H1 (cell line): Measurements from ENCODE around the gene RRP1B. TPM values are rescaled to one million over a fixed set of nuclear protein-coding genes. Genes with fewer than 3 reads are reported as not detected.

Experiments
- CTCF ChIA-PET: fragments of 300-600 bp; sonication (Branson Sonifier 250); formaldehyde crosslinking; loops from one replicate; lab custom pipeline; 2021; ENCODE audit not compliant: partially characterized antibody; lab: Charles Lee
- POLR2A ChIA-PET: fragments of 300-600 bp; sonication (Branson Sonifier 250); formaldehyde crosslinking; loops from one replicate; lab custom pipeline; 2021; ENCODE audit warnings: inconsistent platforms; ENCODE audit not compliant: partially characterized antibody; lab: Charles Lee
- DNase-seq, 2 experiments: peaks; one replicate each; pipeline versions ENCODE4 v3.0.0 to v3.0.0-alpha.2; 2010 to 2022; ENCODE audit warnings: low spot score in 2 of 2, low read depth in 1 of 2, mixed read lengths in 1 of 2
- FAIRE-seq: peaks from 2 replicates; lab custom pipeline; 2011; peaks lifted over from hg19 to GRCh38; lab: Jason Lieb, UNC
- H2AFZ ChIP-seq: 2 replicates; pipeline ENCODE4 v1.8.1; 2012; ENCODE audit warnings: low read length, inconsistent platforms
- H2AK5ac ChIP-seq: 2 replicates; pipeline ENCODE4 v1.6.1; 2013; ENCODE audit warnings: low read depth, low read length
- H2BK120ac ChIP-seq: replicated peaks from 2 replicates; pipeline ENCODE3; 2013; ENCODE audit warnings: low read depth, low read length, inconsistent platforms
- H2BK12ac ChIP-seq: 2 replicates; pipeline ENCODE4 v1.6.1; 2013; ENCODE audit warnings: low read depth, low read length
- H2BK15ac ChIP-seq: 2 replicates; pipeline ENCODE4 v1.6.1; 2013; ENCODE audit warnings: low read length
- H2BK20ac ChIP-seq: 2 replicates; pipeline ENCODE4 v1.6.1; 2013; ENCODE audit warnings: low read length
- H2BK5ac ChIP-seq: 2 replicates; pipeline ENCODE4 v1.6.1; 2013; ENCODE audit warnings: low read depth, low read length
- H3K14ac ChIP-seq: 2 replicates; pipeline ENCODE4 v1.6.1; 2013; ENCODE audit warnings: inconsistent platforms; ENCODE audit not compliant: insufficient read length
- H3K18ac ChIP-seq: 2 replicates; pipeline ENCODE4 v1.6.1; 2013; ENCODE audit warnings: low read length; ENCODE audit errors: extremely low read depth
- H3K23ac ChIP-seq: 2 replicates; pipeline ENCODE4 v1.6.1; 2013; ENCODE audit warnings: inconsistent platforms; ENCODE audit not compliant: insufficient read length
- H3K23me2 ChIP-seq: 2 replicates; pipeline ENCODE4 v1.6.1; 2013; ENCODE audit warnings: low read depth, low read length
- H3K27ac ChIP-seq: 2 replicates; pipeline ENCODE4 v1.6.1; 2011; ENCODE audit warnings: low read depth, low read length, inconsistent platforms
- H3K27me3 ChIP-seq, 4 experiments: replicated peaks in 1 of 4; 1 replicate in 1 of 4; 2 replicates in 3 of 4; pipeline versions ENCODE4 v1.6.1 to v1.8.1; 2011 to 2013; ENCODE audit warnings: low read length in 3 of 4, mild to moderate bottlenecking in 3 of 4, inconsistent platforms in 2 of 4, mixed read lengths in 2 of 4, moderate library complexity in 1 of 4; ENCODE audit not compliant: control insufficient read depth in 3 of 4, insufficient read depth in 3 of 4; ENCODE audit errors: extremely low read depth in 1 of 4
- H3K36me3 ChIP-seq, 4 experiments: 2 replicates each; pipeline versions ENCODE4 v1.6.1 to v1.8.1; 2011 to 2013; ENCODE audit warnings: mild to moderate bottlenecking in 4 of 4, low read length in 3 of 4, moderate library complexity in 2 of 4, control low read depth in 1 of 4, inconsistent platforms in 1 of 4; ENCODE audit not compliant: insufficient read depth in 4 of 4, control insufficient read depth in 2 of 4
- H3K4ac ChIP-seq: replicated peaks from 2 replicates; pipeline ENCODE3; 2013; ENCODE audit warnings: low read length, low read depth, mixed read lengths, inconsistent platforms; ENCODE audit not compliant: insufficient read length
- H3K4me1 ChIP-seq, 4 experiments: replicated peaks in 1 of 4; 1 replicate in 1 of 4; 2 replicates in 3 of 4; pipeline versions ENCODE4 v1.6.1 to v1.8.1; 2011 to 2013; ENCODE audit warnings: low read length in 3 of 4, inconsistent platforms in 2 of 4, mixed read lengths in 1 of 4; ENCODE audit not compliant: insufficient read depth in 4 of 4, control insufficient read depth in 3 of 4
- H3K4me2 ChIP-seq, 2 experiments: 2 replicates each; pipeline versions ENCODE4 v1.6.1 to v1.8.1; 2011 to 2013; ENCODE audit warnings: low read depth in 2 of 2, low read length in 2 of 2, control low read depth in 1 of 2, inconsistent platforms in 1 of 2, mild to moderate bottlenecking in 1 of 2; ENCODE audit not compliant: insufficient read depth in 1 of 2
- H3K4me3 ChIP-seq, 4 experiments: fragments of 200-600, 300-600 bp in 1 of 4; sonication (generic), shearing (Covaris generic), sonication (Bioruptor Twin) in 1 of 4; 2 replicates each; pipeline versions ENCODE4 v1.5.1 to v1.8.1; 2011 to 2016; ENCODE audit warnings: low read length in 4 of 4, low read depth in 3 of 4, control low read depth in 2 of 4, inconsistent platforms in 2 of 4, mild to moderate bottlenecking in 2 of 4, mixed read lengths in 1 of 4, moderate library complexity in 1 of 4; ENCODE audit not compliant: insufficient read depth in 2 of 4; ENCODE audit errors: extremely low read depth in 1 of 4
- H3K56ac ChIP-seq: replicated peaks from 2 replicates; pipeline ENCODE3; 2013; ENCODE audit warnings: low read depth, mild to moderate bottlenecking, mixed read lengths, low read length, inconsistent platforms; ENCODE audit not compliant: insufficient read length
- H3K79me1 ChIP-seq: 2 replicates; pipeline ENCODE4 v1.6.1; 2013; ENCODE audit warnings: low read depth, low read length, control low read depth
- H3K79me2 ChIP-seq, 2 experiments: 2 replicates each; pipeline versions ENCODE4 v1.6.1 to v1.8.1; 2012 to 2013; ENCODE audit warnings: low read length in 2 of 2, mild to moderate bottlenecking in 2 of 2, inconsistent platforms in 1 of 2; ENCODE audit not compliant: insufficient read depth in 2 of 2, control insufficient read depth in 1 of 2
- H3K9ac ChIP-seq, 4 experiments: replicated peaks in 1 of 4; 1 replicate in 1 of 4; 2 replicates in 3 of 4; pipeline versions ENCODE4 v1.6.1 to v1.8.1; 2011 to 2013; ENCODE audit warnings: low read depth in 3 of 4, low read length in 3 of 4, control low read depth in 2 of 4, mild to moderate bottlenecking in 2 of 4, moderate library complexity in 2 of 4, inconsistent platforms in 1 of 4; ENCODE audit errors: extremely low read depth in 1 of 4
- H3K9me3 ChIP-seq, 2 experiments: 2 replicates each; pipeline versions ENCODE4 v1.6.1 to v1.8.1; 2012 to 2013; ENCODE audit warnings: mild to moderate bottlenecking in 2 of 2, moderate library complexity in 2 of 2, control low read depth in 1 of 2, inconsistent platforms in 1 of 2, low read depth in 1 of 2, low read length in 1 of 2, mixed read lengths in 1 of 2; ENCODE audit not compliant: insufficient read depth in 2 of 2
- H4K20me1 ChIP-seq, 2 experiments: replicated peaks in 1 of 2; 2 replicates each; pipeline versions ENCODE3 to v1.8.1; 2011 to 2013; ENCODE audit warnings: inconsistent platforms in 2 of 2, low read length in 2 of 2, mild to moderate bottlenecking in 1 of 2; ENCODE audit not compliant: insufficient read depth in 2 of 2, control insufficient read depth in 1 of 2
- H4K5ac ChIP-seq: 2 replicates; pipeline ENCODE4 v1.6.1; 2013; ENCODE audit warnings: low read length, low read depth, mixed read lengths, inconsistent platforms; ENCODE audit not compliant: insufficient read length
- H4K8ac ChIP-seq: 2 replicates; pipeline ENCODE4 v1.8.0; 2013; ENCODE audit warnings: mild to moderate bottlenecking, moderate library complexity, low read length, inconsistent platforms; ENCODE audit not compliant: insufficient read depth; ENCODE audit errors: extremely low read depth
- H4K91ac ChIP-seq: replicated peaks from 2 replicates; pipeline ENCODE3; 2013; ENCODE audit warnings: low read length, mixed read lengths, inconsistent platforms; ENCODE audit not compliant: insufficient read length
- SAP30 ChIP-seq: fragments of 300-600 bp; sonication (generic); IDR thresholded peaks from 2 replicates; pipeline ENCODE4 v1.7.1; 2012; ENCODE audit warnings: low read length, moderate library complexity, mild to moderate bottlenecking, inconsistent platforms; ENCODE audit not compliant: insufficient read depth, insufficient replicate concordance
- WGBS, 2 experiments: shearing (Covaris generic) in 1 of 2; methylation state at CpG; one replicate each; pipeline versions ENCODE4 v1.1.6 to v1.1.7; 2013 to 2015; ENCODE audit warnings: low lambda C conversion rate in 2 of 2, mixed read lengths in 2 of 2, inconsistent platforms in 1 of 2, low coverage in 1 of 2, missing lambda C conversion rate in 1 of 2; ENCODE audit not compliant: insufficient replicate concordance in 2 of 2, insufficient coverage in 1 of 2, insufficient read length in 1 of 2; ENCODE audit errors: extremely low coverage in 1 of 2, missing lambda C conversion rate in 1 of 2; 5-methylcytosine and 5-hydroxymethylcytosine counted together
- polyA plus RNA-seq, 7 experiments: library from polyadenylated mRNA; depleted of rRNA in 3 of 7; stranded (reverse) in 5 of 7; unstranded in 2 of 7; fragments of >200 nt in 5 of 7; fragments of 200-250 nt in 2 of 7; gene quantifications; 1 replicate in 5 of 7; 2 replicates in 1 of 7; 4 replicates in 1 of 7; pipeline versions ENCODE4 v1.2.1 to v1.2.3, GENCODE V29; 2011 to 2013; ENCODE audit warnings: missing spikeins in 2 of 7, mixed read lengths in 2 of 7
- total RNA-seq: library from RNA; stranded (reverse); fragmentation: NEBNext Ultra II Directional; extraction: Animal tissue kit (Norgen Biotek cat#: 25700); gene quantifications from 2 replicates; pipeline ENCODE4 v1.2.1, GENCODE V29; 2021

The RRP1B gene
- total and polyA plus RNA-seq, 2 of the 8 experiments (the other 6 are each of a cell fraction or from before 2014, with no cell fraction given) = 25.8 to 97.3 TPM

DNA sequence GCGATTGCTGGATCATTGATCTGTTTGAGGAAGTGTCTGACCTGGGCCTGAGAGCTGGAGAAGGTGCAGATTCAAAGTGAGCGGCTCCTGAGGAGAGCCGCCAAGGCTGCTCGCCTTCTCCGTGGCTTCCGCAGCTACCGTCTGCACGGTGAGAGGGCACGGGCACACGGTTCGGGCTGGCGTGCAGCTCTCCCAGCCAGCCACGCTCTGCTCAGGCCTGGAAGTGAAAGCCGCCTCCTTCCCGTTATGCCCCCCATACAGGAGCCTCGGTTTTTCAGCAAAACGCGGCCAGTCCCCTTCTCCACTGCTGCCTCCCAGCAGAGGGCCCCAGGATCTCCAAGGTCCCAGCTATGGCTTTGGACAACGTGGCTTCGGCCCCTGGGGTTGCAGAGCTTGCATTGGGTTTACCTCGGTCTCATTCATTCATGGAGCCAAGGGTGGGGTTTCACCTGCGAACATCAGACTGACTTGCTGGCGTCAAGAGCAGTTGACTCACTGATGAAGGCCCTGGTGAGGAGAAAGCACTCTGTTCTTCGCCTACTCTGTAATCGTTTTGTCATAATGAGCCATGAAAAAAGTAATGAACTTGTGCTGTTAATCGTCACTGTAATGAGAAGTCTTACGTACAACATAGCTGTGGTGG is 35.2 kb downstream of the RRP1B start:
- Histone ChIP-seq H3K18ac (no peak overlapping the region), H3K4me2 (no peak overlapping the region), H3K14ac (no peak overlapping the region), H2AK5ac (no peak overlapping the region), H3K4me1 (no peaks in the 10 kb centered on the region), H2BK20ac (no peak overlapping the region), H2BK12ac (no peak overlapping the region), H3K23ac (no peak overlapping the region), H4K20me1 (peaks cover 2 to 8% of the 10 kb centered on the region in 2 experiments), H4K5ac (no peak overlapping the region), H3K4ac (no peak overlapping the region), H4K91ac (no peak overlapping the region), H2BK15ac (no peak overlapping the region), H2AFZ (no peak overlapping the region), H4K8ac (no peak overlapping the region), H3K9ac (no peak overlapping the region), H3K56ac (no peak overlapping the region), H3K79me2 (no peaks in the 10 kb centered on the region), H3K9me3 (no peaks in the 10 kb centered on the region), H3K23me2 (no peaks in the 10 kb centered on the region), H2BK5ac (no peak overlapping the region), H3K27me3 (no peaks in the 10 kb centered on the region), H2BK120ac (no peak overlapping the region), H3K36me3 (peaks cover 10 to 63% (median 39%) of the 10 kb centered on the region in 4 experiments; a peak in 7 of 8 replicates), H3K79me1 (0 out of 2 replicates have a peak, but pooled peaks cover 2% of the 10 kb centered on the region), H3K27ac (no peak overlapping the region), H3K4me3 (no peak overlapping the region)
- DNase-seq (no peak), FAIRE-seq (no peak)
- TF ChIP-seq SAP30 = no peak
- POLR2A ChIA-PET = interaction anchor here (1.0 to 1.2 kb wide), 4 partner anchors 22 to 34 kb away, joined by 3 to 4 read pairs (median 3); no protein-coding TSS in a partner anchor
- 94% methylated on average over 27 of the region's 27 CpGs; no CpG with 5 or more reads in 1 of the 2 experiments for WGBS, 2 experiments
- CTCF ChIA-PET = interaction anchor here (1.1 to 2.6 kb wide), 4 partner anchors 13 to 74 kb away, joined by 3 to 11 read pairs (median 4); no protein-coding TSS in a partner anchor
